ENCODE results near the gene CHST7.

GRCh38 chrX:46626566-46626965 lies 53.0 kb downstream of the CHST7 start:
- TF ChIP-seq CTCF (conservative IDR thresholded peaks at IDR 0.05 in 1 of 2, IDR thresholded peaks at IDR 0.05 in 1 of 2; ENCODE audit: low read depth in 1 of 2, low read length in 2 of 2) (no peak), EZH2 (IDR thresholded peaks at IDR 0.05; ENCODE audit: low read length, missing control alignments) (no peak)

All from fibroblast of lung (primary cell).